Activated naive CD4-positive, alpha-beta T cell treated with anti-CD3 and anti-CD28 coated beads, Interleukin-2, amount 50 U/mL, for 24 hours (primary cell): ENCODE measurements around the gene WASF2.

Experiments
- H3K27ac Mint-ChIP-seq: one replicate; pipeline ENCODE4 v1.8.0; 2021; ENCODE audit warnings: mild to moderate bottlenecking, mixed read lengths
- H3K27me3 Mint-ChIP-seq: one replicate; pipeline ENCODE4 v1.8.0; 2021; ENCODE audit warnings: mixed read lengths
- H3K36me3 Mint-ChIP-seq: one replicate; pipeline ENCODE4 v1.8.0; 2021; ENCODE audit warnings: mixed read lengths
- H3K4me1 Mint-ChIP-seq: one replicate; pipeline ENCODE4 v1.8.0; 2021; ENCODE audit warnings: mixed read lengths
- H3K4me3 Mint-ChIP-seq: one replicate; pipeline ENCODE4 v1.8.0; 2021; ENCODE audit warnings: mild to moderate bottlenecking, mixed read lengths
- H3K9me3 Mint-ChIP-seq: one replicate; pipeline ENCODE4 v1.8.0; 2021; ENCODE audit warnings: mixed read lengths

Gene WASF2

GRCh38 chr1:27380766-27381733, 108.9 kb downstream of the WASF2 start:
- no peaks in the 10 kb centered on the region for H3K27me3 Mint-ChIP-seq
- no peaks in the 10 kb centered on the region for H3K9me3 Mint-ChIP-seq
- H3K4me1 Mint-ChIP-seq, result no peaks in the 10 kb centered on the region
- no peaks in the 10 kb centered on the region for H3K36me3 Mint-ChIP-seq
- no peak overlapping the region for H3K27ac Mint-ChIP-seq
- H3K4me3 Mint-ChIP-seq, result no peak overlapping the region

DNA sequence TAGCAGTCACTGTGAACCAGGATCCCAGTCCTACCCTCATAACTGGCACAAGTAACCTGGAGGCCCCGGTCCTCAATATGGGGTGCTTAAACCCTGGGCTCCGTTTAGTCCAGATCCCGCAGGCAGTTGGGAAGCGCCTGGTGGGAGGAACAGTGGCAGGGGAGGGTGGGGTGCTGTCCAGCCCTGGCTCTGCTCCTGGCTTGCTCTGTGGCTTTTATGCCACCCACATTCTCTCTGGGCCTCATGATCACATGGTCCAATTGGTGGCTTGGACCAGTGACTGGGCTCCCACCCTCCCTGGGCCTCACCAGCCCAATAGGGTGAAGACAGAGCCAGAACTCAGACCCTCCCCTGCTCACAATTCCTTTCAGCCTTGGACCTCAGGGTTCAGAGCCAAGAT, 109.7 kb downstream of the WASF2 start:
- no peak overlapping the region for H3K4me3 Mint-ChIP-seq
- H3K9me3 Mint-ChIP-seq, result no peaks in the 10 kb centered on the region
- no peak overlapping the region for H3K27ac Mint-ChIP-seq
- no peaks in the 10 kb centered on the region for H3K36me3 Mint-ChIP-seq
- H3K4me1 Mint-ChIP-seq, result no peaks in the 10 kb centered on the region
- no peaks in the 10 kb centered on the region for H3K27me3 Mint-ChIP-seq

DNA sequence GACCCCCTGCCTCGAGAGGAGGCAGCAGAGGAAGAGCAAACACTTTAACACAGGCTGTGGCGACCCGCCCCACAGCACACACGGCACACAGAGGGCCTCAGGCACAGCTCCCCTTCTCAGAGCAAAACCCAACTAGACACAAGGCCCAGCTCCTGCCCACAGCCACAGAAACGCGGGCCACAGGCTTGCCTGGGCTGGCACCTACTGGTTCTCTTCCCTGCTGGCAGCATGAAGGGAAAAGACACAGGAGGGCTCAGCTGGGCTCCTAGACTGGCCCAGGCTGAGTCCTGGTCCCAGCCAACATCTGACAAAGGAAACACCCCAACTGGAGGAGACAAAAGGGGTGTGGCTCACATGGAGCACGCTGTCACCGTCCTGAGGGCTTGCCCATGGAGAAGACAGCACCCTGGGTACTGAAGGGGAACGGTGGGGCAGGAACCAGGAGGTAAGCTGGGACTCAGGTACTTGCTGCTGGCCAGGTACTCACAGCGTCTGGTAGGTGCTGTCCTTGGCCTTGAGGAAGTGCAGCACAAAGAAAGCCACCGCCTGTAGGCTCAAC, 110.3 kb downstream of the WASF2 start:
- Mint-ChIP-seq H3K4me3 (no peak overlapping the region), H3K27me3 (no peaks in the 10 kb centered on the region), H3K9me3 (no peaks in the 10 kb centered on the region), H3K27ac (no peak overlapping the region), H3K4me1 (no peaks in the 10 kb centered on the region), H3K36me3 (no peaks in the 10 kb centered on the region)

- H3K27ac Mint-ChIP-seq, result peak overlapping the region; percentile 31
- no peaks in the 10 kb centered on the region for H3K9me3 Mint-ChIP-seq
- no peaks in the 10 kb centered on the region for H3K4me1 Mint-ChIP-seq
- H3K4me3 Mint-ChIP-seq, result no peak overlapping the region
- no peaks in the 10 kb centered on the region for H3K36me3 Mint-ChIP-seq
- no peaks in the 10 kb centered on the region for H3K27me3 Mint-ChIP-seq
These were observed 112.0 kb downstream of the WASF2 start for GRCh38 chr1:27377760-27378495.

GRCh38 chr1:27374362-27375086, 115.4 kb downstream of the WASF2 start, which contains the start of gene FCN3:
Gene FCN3 (minus strand): TSS chr1:27374824. CDS start chr1:27374818, 6 bp downstream.
- H3K36me3 Mint-ChIP-seq, result no peaks in the 10 kb centered on the region
- H3K27ac Mint-ChIP-seq, result no peak within 1 kb of the TSS
- H3K4me3 Mint-ChIP-seq, result no peak within 1 kb of the TSS
- peaks cover 3% of the 10 kb centered on the region for H3K4me1 Mint-ChIP-seq
- H3K9me3 Mint-ChIP-seq, result no peaks in the 10 kb centered on the region
- H3K27me3 Mint-ChIP-seq, result no peaks in the 10 kb centered on the region

GRCh38 chr1:27372808-27373690, 116.9 kb downstream of the WASF2 start:
- Mint-ChIP-seq H3K4me1 (peaks cover 9% of the 10 kb centered on the region), H3K27me3 (no peaks in the 10 kb centered on the region), H3K27ac (no peak overlapping the region), H3K9me3 (no peaks in the 10 kb centered on the region), H3K4me3 (no peak overlapping the region), H3K36me3 (no peaks in the 10 kb centered on the region)

DNA sequence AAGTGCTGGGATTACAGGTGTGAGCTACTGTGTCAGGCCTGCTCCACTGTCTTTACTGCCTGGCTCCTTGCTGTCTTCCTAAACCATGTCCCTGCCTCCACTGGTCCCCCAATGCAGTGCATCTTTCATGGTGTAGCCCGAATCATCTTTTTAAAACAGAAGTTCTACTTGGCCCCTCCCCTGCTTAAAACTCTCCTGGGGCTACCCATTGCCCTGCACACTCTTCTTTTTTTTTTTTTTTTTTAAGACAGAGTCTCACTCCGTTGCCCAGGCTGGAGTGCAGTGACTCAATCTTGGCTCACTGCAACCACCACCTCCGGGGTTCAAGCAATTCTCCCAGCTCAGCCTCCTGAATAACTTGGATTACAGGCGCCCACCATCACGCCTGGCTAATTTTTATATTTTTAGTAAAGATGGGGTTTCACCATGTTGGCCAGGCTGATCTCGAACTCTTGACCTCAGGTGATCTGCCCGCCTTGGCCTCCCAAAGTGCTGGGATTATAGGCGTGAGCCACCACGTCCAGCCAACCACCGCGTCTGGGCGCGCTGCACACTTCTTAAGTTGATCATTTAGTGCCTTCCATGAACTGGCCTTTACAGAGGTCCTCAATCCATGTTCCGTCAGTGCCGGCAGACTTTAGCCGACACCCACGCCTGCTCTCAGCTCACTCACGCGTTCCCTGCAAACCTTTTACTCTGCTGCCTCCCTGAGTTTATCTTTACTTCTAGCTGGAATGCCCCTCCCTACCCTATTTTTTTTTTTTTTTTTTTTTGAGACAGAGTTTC, 117.8 kb downstream of the WASF2 start:
- Mint-ChIP-seq H3K4me3 (no peak overlapping the region), H3K27ac (no peak overlapping the region)

DNA sequence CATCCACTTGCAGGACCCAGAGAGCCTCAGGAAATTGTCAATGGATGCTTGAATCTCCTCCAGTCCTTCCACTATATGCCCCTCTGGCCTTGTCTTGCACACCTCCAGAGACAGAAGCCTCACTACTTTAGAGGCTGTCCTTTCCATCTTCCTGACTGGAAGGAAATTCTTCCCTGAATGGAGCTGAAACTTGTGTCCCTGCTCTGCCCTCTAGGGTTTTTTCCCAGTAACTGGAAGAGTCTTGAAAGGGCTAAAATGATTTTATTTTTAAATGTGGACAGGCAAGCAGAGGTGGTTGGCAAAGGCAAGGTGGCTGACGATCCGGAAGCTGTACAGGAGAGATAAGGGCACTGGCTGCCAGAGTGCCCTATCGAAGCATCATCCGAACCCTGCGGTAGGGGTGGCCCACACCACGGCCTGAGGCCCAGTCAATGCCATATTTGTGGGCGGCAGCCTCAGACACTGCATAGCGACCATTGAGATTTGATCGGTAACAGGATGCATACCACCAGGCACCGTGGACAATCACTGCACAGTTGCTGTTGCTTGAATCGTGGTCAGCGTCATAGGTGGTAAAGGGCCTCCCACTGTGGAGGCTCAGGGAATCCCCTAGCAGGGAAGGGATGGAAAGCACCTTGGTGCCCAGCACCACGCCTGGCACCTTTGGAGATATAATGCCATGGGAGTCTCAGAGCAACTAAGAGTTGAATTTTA, 120.9 kb downstream of the WASF2 start:
- no peaks in the 10 kb centered on the region for H3K27me3 Mint-ChIP-seq
- no peaks in the 10 kb centered on the region for H3K9me3 Mint-ChIP-seq
- H3K27ac Mint-ChIP-seq, result no peak overlapping the region
- peaks cover 30% of the 10 kb centered on the region for H3K4me1 Mint-ChIP-seq
- no peak overlapping the region for H3K4me3 Mint-ChIP-seq
- no peaks in the 10 kb centered on the region for H3K36me3 Mint-ChIP-seq

More for the DNA sequence above, 117.8 kb downstream of the WASF2 start:
- H3K27me3 Mint-ChIP-seq, result no peaks in the 10 kb centered on the region
- no peaks in the 10 kb centered on the region for H3K9me3 Mint-ChIP-seq
- H3K4me1 Mint-ChIP-seq, result peaks cover 14% of the 10 kb centered on the region
- H3K36me3 Mint-ChIP-seq, result no peaks in the 10 kb centered on the region

- Mint-ChIP-seq H3K36me3 (no peaks in the 10 kb centered on the region), H3K4me3 (peak overlapping the region; percentile 80), H3K27ac (no peak overlapping the region), H3K27me3 (no peaks in the 10 kb centered on the region), H3K9me3 (no peaks in the 10 kb centered on the region), H3K4me1 (peaks cover 30% of the 10 kb centered on the region)
These were observed 122.8 kb downstream of the WASF2 start for GRCh38 chr1:27367160-27367650.

DNA sequence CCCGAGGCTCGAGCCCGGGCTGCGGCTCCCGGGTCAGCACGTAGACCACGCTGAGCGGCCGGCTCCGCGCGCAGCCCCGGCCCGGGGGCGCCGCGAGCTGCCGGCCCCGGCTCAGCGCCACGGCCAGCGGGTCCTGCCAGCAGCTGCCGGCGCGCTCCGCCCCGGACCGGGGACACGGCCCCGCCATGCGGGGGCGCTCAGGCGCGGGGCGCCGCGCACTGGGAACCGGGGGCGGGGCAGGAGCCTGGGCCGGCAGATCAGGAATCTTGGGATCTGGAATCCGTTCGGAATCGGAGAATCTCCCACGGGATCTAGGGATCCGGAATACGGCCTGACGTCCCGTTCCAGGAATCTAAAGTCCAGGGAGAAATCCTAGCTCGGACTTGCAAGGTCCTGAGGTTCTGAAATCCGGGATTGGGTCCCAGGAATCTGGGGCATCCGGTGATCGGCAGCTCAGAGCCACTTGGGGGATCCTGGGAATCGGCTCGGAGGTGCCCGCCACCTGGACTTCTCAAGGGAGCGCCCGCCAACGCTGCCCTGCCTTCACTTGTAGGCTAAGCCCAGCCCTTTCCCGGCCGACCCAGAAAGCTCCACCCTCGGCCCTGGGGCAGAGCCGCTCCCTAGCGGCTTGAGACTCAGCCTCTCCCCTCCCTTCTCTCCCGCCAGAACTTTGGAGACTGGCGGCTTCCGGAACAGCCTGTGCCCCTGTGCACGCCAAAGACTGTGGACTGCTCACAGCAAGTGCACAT, 123.4 kb downstream of the WASF2 start, which contains the start of gene MAP3K6:
MAP3K6 (minus strand) TSS at position 551 of the 749 bp plus-strand sequence; CDS start at position 187, 364 bp downstream.
- peak within 1 kb of the TSS; percentile 55 for H3K27ac Mint-ChIP-seq
- peak within 1 kb of the TSS; percentile 91 for H3K4me3 Mint-ChIP-seq
- no peaks in the 10 kb centered on the region for H3K9me3 Mint-ChIP-seq
- no peaks in the 10 kb centered on the region for H3K36me3 Mint-ChIP-seq
- no peaks in the 10 kb centered on the region for H3K27me3 Mint-ChIP-seq
- H3K4me1 Mint-ChIP-seq, result peaks cover 30% of the 10 kb centered on the region

DNA sequence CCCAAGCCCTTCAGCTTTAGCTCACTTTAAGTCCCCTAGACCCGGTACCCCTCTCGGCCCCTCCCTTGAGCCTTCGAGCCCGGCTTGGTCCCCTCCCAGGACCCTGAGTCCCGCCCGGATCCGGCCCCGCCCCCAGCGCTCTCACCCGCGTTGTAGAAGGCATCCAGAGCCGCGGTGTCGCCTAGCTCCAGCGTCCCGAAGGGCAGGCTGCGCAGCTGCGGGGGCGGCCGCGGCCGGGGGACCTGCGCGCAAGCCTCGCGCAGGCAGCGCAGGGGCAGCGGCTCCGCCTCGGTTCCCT, 123.9 kb downstream of the WASF2 start:
- H3K4me3 Mint-ChIP-seq, result peak overlapping the region; percentile 91
- no peaks in the 10 kb centered on the region for H3K27me3 Mint-ChIP-seq
- H3K36me3 Mint-ChIP-seq, result no peaks in the 10 kb centered on the region
- peaks cover 30% of the 10 kb centered on the region for H3K4me1 Mint-ChIP-seq
- no peaks in the 10 kb centered on the region for H3K9me3 Mint-ChIP-seq
- peak overlapping the region; percentile 55 for H3K27ac Mint-ChIP-seq

DNA sequence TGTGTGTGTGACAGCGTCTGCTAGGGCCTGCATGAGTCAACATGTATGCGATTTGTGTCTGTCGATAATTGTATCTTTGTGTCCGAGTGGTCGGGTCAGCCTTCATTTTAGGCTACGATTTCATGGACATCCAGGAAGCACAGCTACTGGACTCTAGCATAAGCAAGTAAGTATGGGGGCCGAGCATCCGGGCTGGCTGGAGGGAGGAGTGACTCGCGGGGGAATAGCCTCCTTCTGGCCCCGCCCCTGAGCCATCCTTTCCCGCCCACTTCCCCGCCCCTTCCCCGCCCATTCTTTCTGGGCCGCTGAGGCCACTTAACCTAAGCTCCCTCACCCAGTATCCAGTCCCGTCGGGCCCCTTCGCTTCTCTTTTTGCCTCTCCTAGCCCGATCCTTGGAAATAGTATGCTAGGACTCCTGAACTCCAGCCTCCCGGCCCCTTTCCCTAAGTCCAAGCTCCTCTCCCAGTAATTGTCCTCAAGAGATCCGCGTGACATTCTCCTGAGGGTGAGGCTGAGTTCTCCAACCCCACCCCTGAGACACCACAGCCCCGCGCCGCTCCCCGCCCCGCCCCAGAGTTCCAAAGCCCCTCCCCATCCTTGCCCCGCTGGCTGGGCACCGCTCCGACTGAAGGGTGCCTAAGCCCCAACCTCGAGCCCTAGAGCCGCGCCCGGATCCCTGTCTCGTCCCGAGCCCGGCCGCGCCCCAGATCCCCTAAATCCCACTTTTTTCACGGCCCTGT, 124.4 kb downstream of the WASF2 start:
- peaks cover 30% of the 10 kb centered on the region for H3K4me1 Mint-ChIP-seq

More for the DNA sequence above, 124.4 kb downstream of the WASF2 start:
- Mint-ChIP-seq H3K27ac (peak overlapping the region; percentile 86), H3K27me3 (no peaks in the 10 kb centered on the region), H3K36me3 (no peaks in the 10 kb centered on the region), H3K9me3 (no peaks in the 10 kb centered on the region), H3K4me3 (peak overlapping the region; percentile 91)
